Skeletal muscle cell (primary cell): ENCODE results near the gene CORT.
"Not testable (repeated sequence)": the region's sequence is repeated elsewhere in the genome, so short reads cannot be mapped to it uniquely, and the experiment has no call there.

Experiments
- DNase-seq: peaks from one replicate; pipeline ENCODE4 v3.0.0-alpha.2; 2010; ENCODE audit warnings: low read depth
- H3K4me3 ChIP-seq: 2 replicates; pipeline ENCODE4 v1.5.1; 2011; ENCODE audit warnings: low read depth, mild to moderate bottlenecking, control low read depth, low read length, moderate library complexity

Gene CORT

GRCh38 chr1:10434590-10434989 lies 15.2 kb upstream of the CORT start:
- DNase-seq: no peak

GRCh38 chr1:10437052-10437451 lies 12.8 kb upstream of the CORT start:
- DNase-seq: no peak

More at GRCh38 chr1:10434590-10434989, 15.2 kb upstream of the CORT start:
- no peak overlapping the region for H3K4me3 ChIP-seq

GRCh38 chr1:10438677-10439163 lies 11.1 kb upstream of the CORT start:
- no peak overlapping the region for H3K4me3 ChIP-seq
- no peak for DNase-seq

More at GRCh38 chr1:10437052-10437451, 12.8 kb upstream of the CORT start:
- H3K4me3 ChIP-seq: no peak overlapping the region

GRCh38 chr1:10440305-10440704 lies 9.5 kb upstream of the CORT start:
- DNase-seq: no peak
- H3K4me3 ChIP-seq: no peak overlapping the region

- DNase-seq: no peak
- no peak overlapping the region for H3K4me3 ChIP-seq
These were observed 9.0 kb upstream of the CORT start for GRCh38 chr1:10440794-10441193.

- no peak overlapping the region for H3K4me3 ChIP-seq
- no peak for DNase-seq
These were observed 5.6 kb upstream of the CORT start for GRCh38 chr1:10444248-10444647.

- H3K4me3 ChIP-seq: no peak overlapping the region
- no peak for DNase-seq
These were observed 4.9 kb upstream of the CORT start for GRCh38 chr1:10444795-10445397.

- no peak overlapping the region for H3K4me3 ChIP-seq
- no peak for DNase-seq
These were observed 2.9 kb upstream of the CORT start for GRCh38 chr1:10446790-10447422.

GRCh38 chr1:10450156-10450814 lies 454 bp downstream of the CORT start:
- no peak overlapping the region for H3K4me3 ChIP-seq
- DNase-seq: no peak

GRCh38 chr1:10450836-10451235 lies 1.0 kb downstream of the CORT start:
- peak overlapping the region; percentile 20 for H3K4me3 ChIP-seq

GRCh38 chr1:10451287-10451686 lies 1.5 kb downstream of the CORT start:
- peak overlapping the region; percentile 20 for H3K4me3 ChIP-seq
- no peak for DNase-seq

More at GRCh38 chr1:10450836-10451235, 1.0 kb downstream of the CORT start:
- no peak for DNase-seq

GRCh38 chr1:10456048-10456447 lies 6.2 kb downstream of the CORT start:
- H3K4me3 ChIP-seq: no peak overlapping the region
- no peak for DNase-seq

- no peak overlapping the region for H3K4me3 ChIP-seq
These were observed 6.8 kb downstream of the CORT start for GRCh38 chr1:10456661-10457060.

GRCh38 chr1:10457462-10457861 lies 7.6 kb downstream of the CORT start:
- not testable (repeated sequence) for H3K4me3 ChIP-seq, DNase-seq

More at GRCh38 chr1:10456661-10457060, 6.8 kb downstream of the CORT start:
- DNase-seq: no peak

- DNase-seq: no peak
- H3K4me3 ChIP-seq: no peak overlapping the region
These were observed 8.0 kb downstream of the CORT start for GRCh38 chr1:10457875-10458274.

- peak; percentile 49 for DNase-seq
- no peak overlapping the region for H3K4me3 ChIP-seq
These were observed 9.4 kb downstream of the CORT start for GRCh38 chr1:10459184-10459583.

- no peak overlapping the region for H3K4me3 ChIP-seq
- no peak for DNase-seq
These were observed 17.2 kb downstream of the CORT start for GRCh38 chr1:10467078-10467477.

GRCh38 chr1:10470043-10470442 lies 20.2 kb downstream of the CORT start:
- no peak overlapping the region for H3K4me3 ChIP-seq
- DNase-seq: no peak

GRCh38 chr1:10471411-10472219 lies 21.8 kb downstream of the CORT start:
- DNase-seq: no peak
- peak overlapping the region; percentile 75 for H3K4me3 ChIP-seq
